ENCODE results near the gene ARRB1. TPM values are rescaled to one million over a fixed set of nuclear protein-coding genes. Genes with fewer than 3 reads are reported as not detected.

Gene ARRB1
- total and polyA plus RNA-seq, 2 of the 13 experiments (the other 11 are each of a cell fraction or from before 2014, with no cell fraction given), result 22.5 to 35.7 TPM

GRCh38 chr11:75388386-75389275 is 37.2 kb upstream of the ARRB1 start (continued):
- no peak for TF ChIP-seq ZNF737 (CRISPR knock-in tag; IDR thresholded peaks at IDR 0.05; ENCODE audit: borderline replicate concordance)
- no peak for TF ChIP-seq RARG (CRISPR knock-in tag; IDR thresholded peaks at IDR 0.05; ENCODE audit: low read depth)
- TF ChIP-seq SP4 (CRISPR knock-in tag; IDR thresholded peaks at IDR 0.05), result 0 out of 2 replicates have a peak, but pooled peaks have one; percentile 22
- TF ChIP-seq THAP11 (CRISPR knock-in tag; IDR thresholded peaks at IDR 0.05), result peak; percentile 32; the same call in 1 of the 2 replicates
- TF ChIP-seq, protein P1, sequence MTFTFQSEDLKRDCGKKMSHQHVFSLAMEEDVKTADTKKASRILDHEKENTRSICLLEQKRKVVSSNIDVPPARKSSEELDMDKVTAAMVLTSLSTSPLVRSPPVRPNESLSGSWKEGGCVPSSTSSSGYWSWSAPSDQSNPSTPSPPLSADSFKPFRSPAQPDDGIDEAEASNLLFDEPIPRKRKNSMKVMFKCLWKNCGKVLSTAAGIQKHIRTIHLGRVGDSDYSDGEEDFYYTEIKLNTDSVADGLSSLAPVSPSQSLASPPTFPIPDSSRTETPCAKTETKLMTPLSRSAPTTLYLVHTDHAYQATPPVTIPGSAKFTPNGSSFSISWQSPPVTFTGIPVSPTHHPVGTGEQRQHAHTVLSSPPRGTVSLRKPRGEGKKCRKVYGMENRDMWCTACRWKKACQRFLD (CRISPR knock-in tag; IDR thresholded peaks at IDR 0.05; ENCODE audit: borderline replicate concordance), result no peak
- no peak for TF ChIP-seq DNMT3B (CRISPR knock-in tag; conservative IDR thresholded peaks at IDR 0.05)
- 0 out of 4 replicates have a peak, but pooled peaks of 1 of the 2 experiments have one; percentile 29 for TF ChIP-seq HMGXB4 (CRISPR knock-in tag; IDR thresholded peaks at IDR 0.05; ENCODE audit: borderline replicate concordance in 1 of 2, low read depth in 1 of 2)
